A204.1 (cell line): ENCODE data around the gene PTCRA.

Experiments used
- FAIRE-seq: peaks from 2 replicates; lab custom pipeline; 2012; peaks lifted over from hg19 to GRCh38; lab: Jason Lieb, UNC

PTCRA gene

GRCh38 chr6:42973926-42974325 lies 58.1 kb downstream of the PTCRA start:
- FAIRE-seq = no peak

DNA sequence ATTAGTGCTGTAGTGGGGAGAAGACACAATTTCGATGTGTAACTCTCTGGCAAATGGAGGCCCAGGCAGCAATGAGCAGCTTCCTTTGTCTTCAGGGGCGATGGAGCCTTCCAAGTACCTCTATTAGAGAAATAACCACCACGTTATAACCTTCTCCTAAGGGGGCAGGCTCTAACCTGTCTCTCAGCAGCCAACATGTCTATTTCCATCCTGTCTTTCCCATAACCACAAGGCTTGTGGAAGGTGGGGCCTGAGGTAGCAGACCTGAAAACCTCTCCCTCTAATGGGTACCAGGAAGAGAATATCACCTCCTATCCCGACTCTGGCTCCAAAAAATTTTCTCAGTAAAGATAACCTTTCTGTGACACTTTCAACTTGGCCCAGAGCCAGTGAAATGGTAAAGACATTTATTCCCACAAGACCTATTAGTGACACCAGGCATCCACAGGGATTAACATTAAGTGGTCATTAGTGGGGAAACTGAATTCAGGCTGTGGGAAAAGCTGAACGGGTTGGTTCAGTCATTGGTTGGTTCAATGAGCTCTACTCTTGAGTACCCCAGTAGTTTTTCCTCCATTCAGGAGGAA lies 59.2 kb downstream of the PTCRA start:
- FAIRE-seq = no peak
